ENCODE results near the gene PTGFRN.

Gene PTGFRN

DNA sequence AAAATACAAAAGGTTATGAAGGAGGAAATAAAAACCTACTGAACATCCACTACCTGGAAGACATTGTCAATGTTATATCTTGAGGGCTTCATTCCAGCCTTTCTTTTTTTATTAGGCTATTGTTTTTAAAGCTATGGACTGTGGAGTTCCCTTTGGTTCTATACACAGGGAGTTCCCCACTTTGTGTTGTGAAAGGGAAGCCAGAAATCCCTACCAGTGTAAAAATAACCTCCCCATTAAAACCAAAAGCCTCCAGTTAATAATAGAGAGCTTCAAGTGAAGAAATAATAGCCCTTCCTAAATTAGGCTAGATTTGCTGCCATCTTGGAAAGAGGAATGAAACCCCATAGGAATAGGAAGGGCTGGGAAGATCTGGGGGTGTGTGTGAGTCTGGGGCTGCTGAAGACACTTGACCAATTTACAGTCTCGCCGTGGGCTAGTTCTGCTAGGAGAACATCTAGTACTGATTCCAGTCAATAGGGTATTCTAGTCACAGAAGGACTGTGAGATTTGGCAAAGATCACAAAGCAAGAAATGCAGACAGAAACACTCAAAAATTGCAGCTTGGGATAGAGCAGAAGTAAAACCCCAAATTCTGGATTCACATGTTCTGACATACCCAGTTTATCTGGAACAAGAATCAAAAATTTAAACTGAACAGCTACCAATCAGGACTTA, 32.4 kb upstream of the PTGFRN start:
- no peak for TF ChIP-seq LEF1 (IDR thresholded peaks at IDR 0.05; ENCODE audit: borderline replicate concordance)
- no peak for TF ChIP-seq HDGF (IDR thresholded peaks at IDR 0.05; ENCODE audit: borderline replicate concordance)
- no peak for TF ChIP-seq ARNT (IDR thresholded peaks at IDR 0.05)
- TF ChIP-seq FOXM1 (IDR thresholded peaks at IDR 0.05; ENCODE audit: borderline replicate concordance), result no peak
- TF ChIP-seq PKNOX1 (IDR thresholded peaks at IDR 0.05), result no peak
- no peak for TF ChIP-seq CTBP1 (IDR thresholded peaks at IDR 0.05; ENCODE audit: borderline replicate concordance)
- TF ChIP-seq FOXK2 (IDR thresholded peaks at IDR 0.05), result no peak
- no peak for TF ChIP-seq ELF4 (IDR thresholded peaks at IDR 0.05)
- TF ChIP-seq SUZ12 (IDR thresholded peaks at IDR 0.05), result no peak
- TF ChIP-seq SP1 (IDR thresholded peaks at IDR 0.05), result no peak
- no peak for TF ChIP-seq L3MBTL2 (conservative IDR thresholded peaks at IDR 0.05)
- no peak for TF ChIP-seq FOXA1 (IDR thresholded peaks at IDR 0.05)
- POLR2A ChIA-PET, result interaction anchor here (0.6 to 2.1 kb wide), 4 partner anchors 12 to 50 kb away, joined by 3 to 9 read pairs (median 4); no protein-coding TSS in a partner anchor
- CTCF ChIA-PET, result interaction anchor here (0.6 to 1.3 kb wide), 7 partner anchors 9 to 209 kb away, joined by 3 to 5 read pairs (median 4); no protein-coding TSS in a partner anchor
- DNase-seq (ENCODE audit: extremely low spot score), result no peak

DNA sequence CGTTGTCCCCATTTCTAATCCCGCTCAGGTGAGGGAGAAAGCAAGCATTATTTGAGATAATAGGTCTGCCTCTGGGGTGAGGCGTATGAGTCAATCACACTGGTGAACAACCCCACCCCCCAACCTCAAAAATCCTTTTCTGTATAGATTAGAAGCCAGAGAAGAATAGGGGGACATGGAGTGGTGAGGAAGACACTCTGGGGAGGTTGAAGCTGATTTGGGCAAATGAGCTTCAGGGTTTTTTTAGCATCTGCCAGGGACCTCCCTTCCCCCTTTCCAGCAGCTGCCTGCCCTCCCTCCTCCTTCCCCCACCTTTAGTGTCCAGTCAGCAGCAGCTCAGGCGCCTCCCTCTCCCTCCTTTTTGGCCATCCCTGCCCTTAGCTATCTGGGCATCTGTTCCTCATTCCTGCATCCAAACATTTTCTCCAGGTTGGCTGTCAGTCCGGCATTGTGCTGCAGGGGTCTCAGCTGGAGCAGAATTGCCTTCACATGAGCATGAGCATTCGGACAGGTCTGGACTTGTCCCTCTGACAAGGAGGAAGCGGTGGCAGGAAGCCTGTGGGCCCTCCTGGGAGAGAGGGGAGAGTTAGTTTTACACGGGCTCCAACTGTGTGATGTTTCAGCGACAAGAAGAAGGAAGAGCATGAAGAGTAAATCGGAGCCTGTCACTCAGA, 30.8 kb upstream of the PTGFRN start:
- DNase-seq (ENCODE audit: extremely low spot score), result peak; percentile 63
- POLR2A ChIA-PET, result interaction anchor here (0.9 to 2.1 kb wide), 6 partner anchors 10 to 146 kb away, joined by 3 to 9 read pairs (median 7); partner anchors contain the start of gene PTGFRN
- peak; percentile 88 for TF ChIP-seq PKNOX1 (IDR thresholded peaks at IDR 0.05)
- TF ChIP-seq BHLHE40 (IDR thresholded peaks at IDR 0.05; ENCODE audit: borderline replicate concordance), result no peak
- peak; percentile 39; the same call in 1 of the 2 replicates for TF ChIP-seq CTBP1 (IDR thresholded peaks at IDR 0.05; ENCODE audit: borderline replicate concordance)
- CTCF ChIA-PET, result interaction anchor here (0.6 to 1.2 kb wide), 6 partner anchors 15 to 1944 kb away, joined by 3 to 4 read pairs (median 3); no protein-coding TSS in a partner anchor

DNA sequence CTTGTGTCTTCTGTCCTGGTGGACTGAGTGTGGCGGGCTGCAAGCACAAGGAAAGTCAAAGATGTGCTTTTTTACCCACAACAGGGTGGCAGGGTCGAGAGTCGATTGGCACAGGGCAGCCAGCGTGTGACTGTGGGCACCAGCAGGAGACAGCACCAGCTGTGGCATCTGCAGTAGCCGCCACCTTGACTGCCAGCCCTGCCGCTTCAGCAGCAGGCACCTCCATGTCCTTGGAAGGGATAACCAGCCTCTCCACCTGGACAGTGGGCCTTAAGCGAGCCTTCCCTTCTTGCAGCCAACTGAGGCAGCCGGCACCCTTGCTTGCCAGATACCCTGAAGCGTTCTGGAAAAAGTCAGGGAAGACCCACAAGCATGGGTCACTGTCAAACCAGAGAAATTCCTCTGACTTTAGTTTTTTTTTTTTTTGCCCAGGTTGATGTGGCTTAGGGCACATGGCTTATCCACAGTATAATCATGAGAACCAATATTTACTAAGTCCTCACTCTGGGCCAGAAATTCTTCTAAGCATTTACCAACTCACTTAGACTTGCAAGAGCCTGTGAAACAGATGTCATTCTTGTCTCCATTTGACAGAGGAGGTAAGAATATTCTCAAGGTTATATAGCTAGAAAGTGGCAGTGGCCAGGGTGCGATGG, 30.1 kb upstream of the PTGFRN start:
- TF ChIP-seq SUZ12 (IDR thresholded peaks at IDR 0.05) (no peak), ZNF384 (IDR thresholded peaks at IDR 0.05) (no peak), FOXK2 (IDR thresholded peaks at IDR 0.05) (no peak), ARNT (IDR thresholded peaks at IDR 0.05) (no peak), L3MBTL2 (conservative IDR thresholded peaks at IDR 0.05) (no peak), ELF4 (IDR thresholded peaks at IDR 0.05) (no peak), FOXM1 (IDR thresholded peaks at IDR 0.05; ENCODE audit: borderline replicate concordance) (no peak), BHLHE40 (IDR thresholded peaks at IDR 0.05; ENCODE audit: borderline replicate concordance) (no peak), LEF1 (IDR thresholded peaks at IDR 0.05; ENCODE audit: borderline replicate concordance) (no peak), PKNOX1 (IDR thresholded peaks at IDR 0.05) (no peak), SP1 (IDR thresholded peaks at IDR 0.05) (no peak), HDGF (IDR thresholded peaks at IDR 0.05; ENCODE audit: borderline replicate concordance) (no peak), NFRKB (IDR thresholded peaks at IDR 0.05) (no peak), CTBP1 (IDR thresholded peaks at IDR 0.05; ENCODE audit: borderline replicate concordance) (no peak), FOXA1 (IDR thresholded peaks at IDR 0.05) (no peak), TARDBP (IDR thresholded peaks at IDR 0.05) (no peak)
- ChIA-PET CTCF (interaction anchor here (0.6 to 1.2 kb wide), 5 partner anchors 15 to 1945 kb away, joined by 3 to 4 read pairs (median 3); no protein-coding TSS in a partner anchor), POLR2A (interaction anchor here (0.9 to 2.1 kb wide), 6 partner anchors 10 to 146 kb away, joined by 3 to 9 read pairs (median 7); partner anchors contain the start of gene PTGFRN)
- DNase-seq (ENCODE audit: extremely low spot score), result no peak

DNA sequence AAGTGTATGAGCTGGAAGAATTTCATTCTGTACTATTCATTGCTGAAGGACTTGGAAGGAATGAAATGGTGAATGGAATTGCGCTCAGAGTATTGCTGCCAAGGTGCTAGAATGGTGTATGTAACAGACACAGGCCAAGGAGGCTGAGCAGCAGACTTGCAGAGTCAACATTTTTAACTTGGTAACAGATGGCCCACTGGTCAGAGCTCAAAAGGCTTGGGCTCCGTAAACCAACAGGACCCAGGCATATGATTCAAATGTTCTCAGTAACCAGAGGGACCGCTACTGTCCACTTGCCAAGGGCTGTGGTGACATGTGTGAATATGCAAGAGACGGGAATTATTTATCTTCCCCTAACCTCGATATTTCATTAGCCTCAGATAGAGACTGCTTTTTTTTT, 28.8 kb upstream of the PTGFRN start:
- TF ChIP-seq BHLHE40 (IDR thresholded peaks at IDR 0.05; ENCODE audit: borderline replicate concordance) (no peak), PKNOX1 (IDR thresholded peaks at IDR 0.05) (no peak), ARNT (IDR thresholded peaks at IDR 0.05) (no peak), FOXK2 (IDR thresholded peaks at IDR 0.05) (no peak), CTBP1 (IDR thresholded peaks at IDR 0.05; ENCODE audit: borderline replicate concordance) (no peak), SUZ12 (IDR thresholded peaks at IDR 0.05) (no peak), FOXA1 (IDR thresholded peaks at IDR 0.05) (no peak), SP1 (IDR thresholded peaks at IDR 0.05) (no peak), ELF4 (IDR thresholded peaks at IDR 0.05) (no peak), NFRKB (IDR thresholded peaks at IDR 0.05) (no peak), L3MBTL2 (conservative IDR thresholded peaks at IDR 0.05) (no peak)
- CTCF ChIA-PET, result interaction anchor here (0.5 to 1.5 kb wide), 6 partner anchors 8 to 117 kb away, joined by 3 to 5 read pairs (median 3); no protein-coding TSS in a partner anchor
- no peak for DNase-seq (ENCODE audit: extremely low spot score)
- POLR2A ChIA-PET, result interaction anchor here (0.8 kb wide), 1 partner anchor 27 kb away, joined by 4 read pairs; no protein-coding TSS in a partner anchor

Measured in HEK293T (cell line).